K562 (cell line): ENCODE results near the gene PLK5. TPM values are rescaled to one million over a fixed set of nuclear protein-coding genes. Genes with fewer than 3 reads are reported as not detected.

ENCODE experiments used
- ATAC-seq: fragments of 200-7000 bp; cut with Tn5 transposase; 3 replicates; pipeline ENCODE4 v1.9.1; 2020; ENCODE audit warnings: moderate library complexity
- BruUV-seq: library from RNA; stranded (reverse); fragments of 400-500 nt; replicated peaks from 2 replicates; lab custom pipeline; 2021; lab: Mats Ljungman, UMichigan
- CTCF ChIA-PET: fragments of 300-600 bp; formaldehyde crosslinking; extraction: SDS; loops from one replicate; lab custom pipeline; 2021; ENCODE audit warnings: low intra/inter-chr PET ratio; lab: Yijun Ruan, JAX
- POLR2A ChIA-PET: fragments of 300-600, 350-650 bp; sonication (Branson Sonifier 250); formaldehyde crosslinking; extraction: SDS; loops from one replicate; lab custom pipeline; 2021; ENCODE audit warnings: antibody characterized with exemption, inconsistent platforms; lab: Yijun Ruan, JAX
- DNase-seq, 4 experiments: peaks; one replicate each; pipeline versions ENCODE4 v3.0.0 to v3.0.0-alpha.2; 2011 to 2018; ENCODE audit warnings: low spot score in 3 of 4, mixed read lengths in 3 of 4; ENCODE audit errors: extremely low read depth in 1 of 4
- FAIRE-seq: peaks from 2 replicates; lab custom pipeline; 2011; peaks lifted over from hg19 to GRCh38; lab: Jason Lieb, UNC
- H2AFZ ChIP-seq: 2 replicates; pipeline ENCODE4 v1.6.0; 2011; ENCODE audit warnings: low read depth, low read length, control low read depth, inconsistent platforms
- H3K27ac ChIP-seq: fragments of 200-600 bp; 3 replicates; pipeline ENCODE4 v1.8.0; 2011; ENCODE audit warnings: low read depth, mild to moderate bottlenecking, control low read depth, inconsistent platforms, low read length, moderate library complexity, mixed read lengths; ENCODE audit errors: extremely low read depth
- H3K27me3 ChIP-seq, 2 experiments: fragments of 300-600 bp in 1 of 2; 2 replicates in 1 of 2; 3 replicates in 1 of 2; pipeline versions ENCODE4 v1.6.0 to v1.8.0; 2011; ENCODE audit warnings: inconsistent platforms in 2 of 2, low read length in 2 of 2, mild to moderate bottlenecking in 1 of 2, mixed read lengths in 1 of 2, moderate library complexity in 1 of 2; ENCODE audit not compliant: control insufficient read depth in 2 of 2, insufficient read depth in 2 of 2
- H3K36me3 ChIP-seq: fragments of 300-600 bp; 3 replicates; pipeline ENCODE4 v1.8.0; 2011; ENCODE audit warnings: mild to moderate bottlenecking, low read length, inconsistent platforms; ENCODE audit not compliant: control insufficient read depth, insufficient read depth
- H3K4me1 ChIP-seq, 2 experiments: fragments of 200-600 bp in 1 of 2; replicated peaks in 1 of 2; 2 replicates in 1 of 2; 3 replicates in 1 of 2; pipeline versions ENCODE4 v1.5.1 to v1.8.0; 2011; ENCODE audit warnings: inconsistent platforms in 2 of 2, low read length in 2 of 2, mild to moderate bottlenecking in 1 of 2, mixed read lengths in 1 of 2, moderate library complexity in 1 of 2; ENCODE audit not compliant: control insufficient read depth in 2 of 2, insufficient read depth in 2 of 2
- H3K4me2 ChIP-seq: 2 replicates; pipeline ENCODE4 v1.6.1; 2011; ENCODE audit warnings: low read length, control low read depth, inconsistent platforms, mixed read lengths; ENCODE audit not compliant: insufficient read depth
- H3K4me3 ChIP-seq: fragments of 200-600 bp; sonication (generic), shearing (Covaris generic); 2 replicates; pipeline ENCODE4 v1.5.1; 2016; ENCODE audit warnings: control low read depth, inconsistent platforms
- H3K79me2 ChIP-seq: fragments of 200-600 bp; 3 replicates; pipeline ENCODE4 v1.8.0; 2011; ENCODE audit warnings: low read length, inconsistent platforms; ENCODE audit not compliant: control insufficient read depth, insufficient read depth
- H3K9ac ChIP-seq, 2 experiments: 2 replicates each; pipeline versions ENCODE4 v1.6.0 to v1.6.1; 2011; ENCODE audit warnings: low read depth in 2 of 2, low read length in 2 of 2, control low read depth in 1 of 2, inconsistent platforms in 1 of 2, mild to moderate bottlenecking in 1 of 2, mixed read lengths in 1 of 2; ENCODE audit not compliant: insufficient read depth in 1 of 2
- H3K9me1 ChIP-seq: one replicate; pipeline ENCODE4 v1.6.0; 2011; ENCODE audit warnings: inconsistent platforms, mild to moderate bottlenecking, low read length, moderate library complexity; ENCODE audit not compliant: control insufficient read depth, insufficient read depth
- H3K9me3 ChIP-seq: replicated peaks from 2 replicates; pipeline ENCODE4 v1.5.1; 2011; ENCODE audit warnings: low read depth, low read length, inconsistent platforms; ENCODE audit not compliant: control insufficient read depth, insufficient read depth
- H4K20me1 ChIP-seq: replicated peaks from 2 replicates; pipeline ENCODE4 v1.6.1; 2011; ENCODE audit warnings: low read length, inconsistent platforms, mixed read lengths; ENCODE audit not compliant: control insufficient read depth, insufficient read depth
- FOS ChIP-seq: IDR thresholded peaks from 3 replicates; pipeline ENCODE4 v1.6.1; 2011; ENCODE audit not compliant: insufficient read length; ENCODE audit errors: extremely low read depth
- IFI16 ChIP-seq: fragments of 250-450 bp; sonication (Bioruptor Pico); IDR thresholded peaks from 2 replicates; pipeline ENCODE4 v2.1.2; 2022; ENCODE audit warnings: mild to moderate bottlenecking, inconsistent platforms
- KDM5B ChIP-seq: fragments of 200-600 bp; sonication (generic); IDR thresholded peaks from 2 replicates; pipeline ENCODE4 v1.6.1; 2012; ENCODE audit warnings: low read depth, mild to moderate bottlenecking, moderate library complexity, low read length, control low read depth, inconsistent platforms; ENCODE audit not compliant: insufficient replicate concordance
- KLF10 ChIP-seq: fragments of 250-450 bp; sonication (Bioruptor Pico); IDR thresholded peaks from 2 replicates; pipeline ENCODE4 v1.6.1; 2021; ENCODE audit warnings: matching md5 sums
- L3MBTL2 ChIP-seq: fragments of 450-650 bp; IDR thresholded peaks from 2 replicates; pipeline ENCODE4 v1.6.1; 2016; ENCODE audit warnings: mild to moderate bottlenecking, moderate library complexity
- NFYB ChIP-seq: IDR thresholded peaks from 2 replicates; pipeline ENCODE4 v1.6.1; 2011; ENCODE audit warnings: mild to moderate bottlenecking, moderate library complexity; ENCODE audit not compliant: insufficient read length; ENCODE audit errors: extremely low read depth
- POLR2G ChIP-seq: fragments of 200-400 bp; formaldehyde crosslinking; IDR thresholded peaks from 2 replicates; pipeline ENCODE4 v1.6.1; 2017; ENCODE audit warnings: low read depth, mild to moderate bottlenecking, antibody characterized with exemption, low read length, moderate library complexity
- RAD21 ChIP-seq, 2 experiments: fragments of 250-450 bp in 1 of 2; fragments of 450-650 bp in 1 of 2; sonication (Bioruptor Pico) in 1 of 2; formaldehyde crosslinking in 1 of 2; IDR thresholded peaks in 1 of 2; conservative IDR thresholded peaks in 1 of 2; 2 replicates each; pipeline versions ENCODE4 v1.4.0 to v1.8.0; 2020 to 2022; ENCODE audit warnings: mild to moderate bottlenecking in 2 of 2, moderate library complexity in 1 of 2
- RBFOX2 ChIP-seq: fragments of 200-400 bp; formaldehyde crosslinking; IDR thresholded peaks from 2 replicates; pipeline ENCODE4 v1.6.1; 2017; ENCODE audit warnings: low read depth, mild to moderate bottlenecking, low read length, moderate library complexity
- SMARCC2 ChIP-seq: fragments of 450-650 bp; IDR thresholded peaks from 2 replicates; pipeline ENCODE4 v1.6.1; 2017; ENCODE audit warnings: antibody characterized with exemption, moderate library complexity, mild to moderate bottlenecking, low read depth
- SRSF1 ChIP-seq: fragments of 200-400 bp; formaldehyde crosslinking; IDR thresholded peaks from 2 replicates; pipeline ENCODE4 v1.6.1; 2017; ENCODE audit warnings: mild to moderate bottlenecking, low read depth, low read length, moderate library complexity
- ZSCAN32 ChIP-seq: fragments of 450-650 bp; formaldehyde crosslinking; IDR thresholded peaks from 2 replicates; pipeline ENCODE4 v1.4.0; 2020; ENCODE audit warnings: mild to moderate bottlenecking, moderate library complexity
- WGBS: fragments of 100-300 bp; shearing (Covaris generic); methylation state at CpG from one replicate; pipeline ENCODE4 v1.1.6; 2016; ENCODE audit warnings: low coverage, mixed read lengths; ENCODE audit not compliant: insufficient coverage; ENCODE audit errors: missing lambda C conversion rate; 5-methylcytosine and 5-hydroxymethylcytosine counted together
- in situ Hi-C: fragments of 300-500 bp; cut with MboI; formaldehyde crosslinking; loops from 4 replicates; pipeline ENCODE4 v1.15.0; 2018; ENCODE audit warnings: inconsistent platforms, mixed read lengths
- intact Hi-C: fragments of 100-400 bp; cut with micrococcal nuclease; formaldehyde crosslinking; loops from 2 replicates; pipeline ENCODE4 v1.14.2; 2022
- polyA plus RNA-seq, 8 experiments: library from polyadenylated mRNA; depleted of rRNA in 4 of 8; stranded (reverse) in 5 of 8; unstranded in 3 of 8; fragments of >200 nt; fragmentation: Nextera tagmentation in 2 of 8; fragmentation: Illumina TruSeq in 1 of 8; extraction: Ambion mirVana in 2 of 8; extraction: Trizol in 1 of 8; gene quantifications; 2 replicates each; pipeline versions ENCODE4 v1.2.1 to v1.2.3, GENCODE V29; 2011 to 2014; ENCODE audit warnings: inconsistent platforms in 1 of 8, missing spikeins in 1 of 8
- total RNA-seq, 7 experiments: library from RNA; depleted of rRNA in 6 of 7; stranded (reverse); fragments of >200 nt in 6 of 7; fragmentation: Illumina TruSeq in 2 of 7; extraction: Trizol in 2 of 7; gene quantifications; 2 replicates each; pipeline versions ENCODE4 v1.2.1 to v1.2.3, GENCODE V29; 2011 to 2021; ENCODE audit warnings: low replicate concordance in 1 of 7
- TF ChIP-seq, protein P1 (sequence below): sonication (generic); formaldehyde crosslinking; IDR thresholded peaks from 2 replicates; pipeline ENCODE4 v1.8.1; 2022; ENCODE audit warnings: missing genetic modification reagents
- TF ChIP-seq, protein P2 (sequence below): fragments of 200-800 bp; sonication (Bioruptor generic); IDR thresholded peaks from 2 replicates; pipeline ENCODE4 v1.6.1; 2017; ENCODE audit warnings: missing genetic modification characterization, missing compliant biosample characterization
- TF ChIP-seq, protein P3 (sequence below): fragments of 250-450 bp; sonication (Bioruptor Pico); IDR thresholded peaks from 2 replicates; pipeline ENCODE4 v1.8.0; 2022; ENCODE audit warnings: moderate library complexity, mild to moderate bottlenecking, inconsistent platforms
- TF ChIP-seq, protein P4 (sequence below): fragments of 450-650 bp; formaldehyde crosslinking; IDR thresholded peaks from 2 replicates; pipeline ENCODE4 v1.4.0; 2020; ENCODE audit warnings: mild to moderate bottlenecking

Gene PLK5
- total and polyA plus RNA-seq, 9 of the 15 experiments (the other 6 are each of a cell fraction or from before 2014, with no cell fraction given) = 0.04 to 0.23 (median 0.11) TPM; not detected in 5

DNA sequence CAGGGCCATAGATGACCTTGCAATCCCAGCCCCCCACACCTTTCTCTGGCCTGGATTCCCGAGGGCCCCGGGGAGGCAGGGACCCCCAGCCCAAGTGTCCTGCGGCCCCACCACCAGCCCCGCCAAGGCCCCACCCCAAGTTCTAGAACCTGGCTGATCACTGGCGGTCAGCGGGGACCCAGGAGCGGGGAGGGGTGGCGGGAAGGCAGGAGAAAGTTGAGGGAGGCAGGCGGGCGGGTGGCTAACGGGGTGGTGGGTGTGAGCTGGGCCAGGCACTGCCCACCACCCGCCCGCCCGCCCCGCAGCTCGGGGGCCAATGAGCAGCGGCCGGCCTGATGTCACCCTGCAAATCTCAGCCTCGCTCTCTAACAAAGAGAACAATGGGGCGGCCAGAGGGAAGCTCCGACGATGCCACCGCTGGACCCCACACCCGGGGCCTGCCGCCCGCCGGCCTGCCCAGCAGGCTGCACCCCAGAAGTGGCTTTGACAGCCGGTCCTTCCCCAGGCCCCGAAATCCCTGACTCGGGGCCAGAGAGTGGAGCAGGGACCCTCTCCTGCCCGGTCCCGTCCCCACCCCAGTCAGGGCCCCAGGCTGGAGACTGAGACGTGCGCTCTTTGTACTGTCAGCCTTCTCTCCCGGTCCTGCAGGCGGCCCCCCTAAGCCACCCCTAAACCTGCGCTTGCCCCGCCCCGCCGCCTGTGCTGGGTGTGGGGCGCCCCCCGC, 42.7 kb downstream of the PLK5 start:
- Histone ChIP-seq H3K9me3 (no peaks in the 10 kb centered on the region), H3K27me3 (no peaks in the 10 kb centered on the region), H2AFZ (no peak overlapping the region), H3K79me2 (peaks cover 32% of the 10 kb centered on the region), H4K20me1 (peaks cover 5% of the 10 kb centered on the region), H3K9ac (peak overlapping the region in 1 of 2 experiments; percentile 92; a peak in 3 of 4 replicates), H3K27ac (peak overlapping the region; percentile 54; the same call in 1 of the 3 replicates), H3K9me1 (no peaks in the 10 kb centered on the region), H3K4me2 (peak overlapping the region; percentile 37; the same call in 1 of the 2 replicates), H3K4me1 (peaks cover 6 to 44% of the 10 kb centered on the region in 2 experiments), H3K4me3 (peak overlapping the region; percentile 50), H3K36me3 (no peaks in the 10 kb centered on the region)
- ChIA-PET POLR2A (no interaction called here), CTCF (no interaction called here)
- BruUV-seq = no TSS peak
- ATAC-seq (peak; percentile 37), FAIRE-seq (no peak), DNase-seq (peak in 2 of 4 experiments; percentile 57 to 65)
- intact Hi-C loops (no loop called here), in situ Hi-C loops (no loop called here)
- WGBS = 54% methylated on average over 15 of the region's 42 CpGs
- TF ChIP-seq, protein P1, sequence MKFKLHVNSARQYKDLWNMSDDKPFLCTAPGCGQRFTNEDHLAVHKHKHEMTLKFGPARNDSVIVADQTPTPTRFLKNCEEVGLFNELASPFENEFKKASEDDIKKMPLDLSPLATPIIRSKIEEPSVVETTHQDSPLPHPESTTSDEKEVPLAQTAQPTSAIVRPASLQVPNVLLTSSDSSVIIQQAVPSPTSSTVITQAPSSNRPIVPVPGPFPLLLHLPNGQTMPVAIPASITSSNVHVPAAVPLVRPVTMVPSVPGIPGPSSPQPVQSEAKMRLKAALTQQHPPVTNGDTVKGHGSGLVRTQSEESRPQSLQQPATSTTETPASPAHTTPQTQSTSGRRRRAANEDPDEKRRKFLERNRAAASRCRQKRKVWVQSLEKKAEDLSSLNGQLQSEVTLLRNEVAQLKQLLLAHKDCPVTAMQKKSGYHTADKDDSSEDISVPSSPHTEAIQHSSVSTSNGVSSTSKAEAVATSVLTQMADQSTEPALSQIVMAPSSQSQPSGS (CRISPR knock-in tag) = no peak
- TF ChIP-seq KLF10 (CRISPR knock-in tag) = no peak
- peak; percentile 44; the same call in 1 of the 2 replicates for TF ChIP-seq POLR2G
- TF ChIP-seq, protein P2, sequence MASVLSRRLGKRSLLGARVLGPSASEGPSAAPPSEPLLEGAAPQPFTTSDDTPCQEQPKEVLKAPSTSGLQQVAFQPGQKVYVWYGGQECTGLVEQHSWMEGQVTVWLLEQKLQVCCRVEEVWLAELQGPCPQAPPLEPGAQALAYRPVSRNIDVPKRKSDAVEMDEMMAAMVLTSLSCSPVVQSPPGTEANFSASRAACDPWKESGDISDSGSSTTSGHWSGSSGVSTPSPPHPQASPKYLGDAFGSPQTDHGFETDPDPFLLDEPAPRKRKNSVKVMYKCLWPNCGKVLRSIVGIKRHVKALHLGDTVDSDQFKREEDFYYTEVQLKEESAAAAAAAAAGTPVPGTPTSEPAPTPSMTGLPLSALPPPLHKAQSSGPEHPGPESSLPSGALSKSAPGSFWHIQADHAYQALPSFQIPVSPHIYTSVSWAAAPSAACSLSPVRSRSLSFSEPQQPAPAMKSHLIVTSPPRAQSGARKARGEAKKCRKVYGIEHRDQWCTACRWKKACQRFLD (CRISPR knock-in tag) = no peak
- TF ChIP-seq NFYB = no peak
- TF ChIP-seq SMARCC2 = no peak
- TF ChIP-seq, protein P3, sequence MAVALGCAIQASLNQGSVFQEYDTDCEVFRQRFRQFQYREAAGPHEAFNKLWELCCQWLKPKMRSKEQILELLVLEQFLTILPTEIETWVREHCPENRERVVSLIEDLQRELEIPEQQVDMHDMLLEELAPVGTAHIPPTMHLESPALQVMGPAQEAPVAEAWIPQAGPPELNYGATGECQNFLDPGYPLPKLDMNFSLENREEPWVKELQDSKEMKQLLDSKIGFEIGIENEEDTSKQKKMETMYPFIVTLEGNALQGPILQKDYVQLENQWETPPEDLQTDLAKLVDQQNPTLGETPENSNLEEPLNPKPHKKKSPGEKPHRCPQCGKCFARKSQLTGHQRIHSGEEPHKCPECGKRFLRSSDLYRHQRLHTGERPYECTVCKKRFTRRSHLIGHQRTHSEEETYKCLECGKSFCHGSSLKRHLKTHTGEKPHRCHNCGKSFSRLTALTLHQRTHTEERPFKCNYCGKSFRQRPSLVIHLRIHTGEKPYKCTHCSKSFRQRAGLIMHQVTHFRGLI (CRISPR knock-in tag) = no peak
- TF ChIP-seq ZSCAN32 (CRISPR knock-in tag) = no peak
- peak; percentile 13; the same call in 1 of the 2 replicates for TF ChIP-seq RBFOX2
- no peak for TF ChIP-seq KDM5B
- no peak for TF ChIP-seq SRSF1
- TF ChIP-seq, protein P4, sequence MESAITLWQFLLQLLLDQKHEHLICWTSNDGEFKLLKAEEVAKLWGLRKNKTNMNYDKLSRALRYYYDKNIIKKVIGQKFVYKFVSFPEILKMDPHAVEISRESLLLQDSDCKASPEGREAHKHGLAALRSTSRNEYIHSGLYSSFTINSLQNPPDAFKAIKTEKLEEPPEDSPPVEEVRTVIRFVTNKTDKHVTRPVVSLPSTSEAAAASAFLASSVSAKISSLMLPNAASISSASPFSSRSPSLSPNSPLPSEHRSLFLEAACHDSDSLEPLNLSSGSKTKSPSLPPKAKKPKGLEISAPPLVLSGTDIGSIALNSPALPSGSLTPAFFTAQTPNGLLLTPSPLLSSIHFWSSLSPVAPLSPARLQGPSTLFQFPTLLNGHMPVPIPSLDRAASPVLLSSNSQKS = no peak
- TF ChIP-seq IFI16 = no peak
- no peak for TF ChIP-seq L3MBTL2
- no peak for TF ChIP-seq FOS
- TF ChIP-seq RAD21 (CRISPR knock-in tag; conservative IDR thresholded peaks at IDR 0.05 in 1 of 2, IDR thresholded peaks at IDR 0.05 in 1 of 2) = no peak
